Panc1 (cell line): Measurements from ENCODE around the gene SPIB. TPM values are rescaled to one million over a fixed set of nuclear protein-coding genes. Genes with fewer than 3 reads are reported as not detected.

Experiments
- ATAC-seq: fragments of 200-7000 bp; cut with Tn5 transposase; 2 replicates; pipeline ENCODE4 v1.9.1; 2020; ENCODE audit warnings: mild to moderate bottlenecking, moderate library complexity
- BruUV-seq: library from RNA; stranded (reverse); fragments of 400-500 nt; replicated peaks from 2 replicates; lab custom pipeline; 2021; lab: Mats Ljungman, UMichigan
- CTCF ChIA-PET: fragments of 300-600 bp; sonication (Branson Sonifier 250); formaldehyde crosslinking; loops from one replicate; lab custom pipeline; 2022; ENCODE audit warnings: antibody characterized with exemption; lab: Charles Lee
- POLR2A ChIA-PET: fragments of 300-600 bp; sonication (Branson Sonifier 250); formaldehyde crosslinking; loops from one replicate; lab custom pipeline; 2022; ENCODE audit warnings: antibody characterized with exemption; lab: Charles Lee
- DNase-seq: peaks from one replicate; pipeline ENCODE4 v3.0.0-alpha.2; 2010; ENCODE audit warnings: low read depth, low spot score
- H3K27ac ChIP-seq: 2 replicates; pipeline ENCODE4 v1.5.1; 2011; ENCODE audit warnings: mild to moderate bottlenecking, low read length, inconsistent platforms
- H3K27me3 ChIP-seq: fragments of 200-500 bp; sonication (Bioruptor generic); 2 replicates; pipeline ENCODE4 v1.6.0; 2014; ENCODE audit warnings: low read length, inconsistent platforms; ENCODE audit not compliant: control insufficient read depth, insufficient read depth
- H3K36me3 ChIP-seq: fragments of 200-500 bp; sonication (Bioruptor generic); 2 replicates; pipeline ENCODE4 v1.5.1; 2014; ENCODE audit warnings: inconsistent platforms, mild to moderate bottlenecking, low read length, moderate library complexity; ENCODE audit not compliant: control insufficient read depth, insufficient read depth
- H3K4me1 ChIP-seq: 2 replicates; pipeline ENCODE4 v1.5.1; 2011; ENCODE audit warnings: inconsistent platforms, mild to moderate bottlenecking, low read length, moderate library complexity; ENCODE audit not compliant: control insufficient read depth, insufficient read depth
- H3K4me3 ChIP-seq, 2 experiments: 2 replicates each; pipeline ENCODE4 v1.5.1; 2011 to 2012; ENCODE audit warnings: low read depth in 2 of 2, low read length in 2 of 2, mild to moderate bottlenecking in 2 of 2, inconsistent platforms in 1 of 2, moderate library complexity in 1 of 2
- H3K9me3 ChIP-seq: fragments of 200-500 bp; sonication (Bioruptor generic); 2 replicates; pipeline ENCODE4 v1.5.1; 2014; ENCODE audit warnings: low read depth, mild to moderate bottlenecking, inconsistent platforms, low read length, moderate library complexity; ENCODE audit not compliant: control insufficient read depth, insufficient read depth
- POLR2AphosphoS5 ChIP-seq: IDR thresholded peaks from 2 replicates; pipeline ENCODE4 v1.6.1; 2012; ENCODE audit warnings: mild to moderate bottlenecking, low read depth, low read length, moderate library complexity
- SIN3A ChIP-seq: IDR thresholded peaks from 2 replicates; pipeline ENCODE4 v1.6.1; 2012; ENCODE audit warnings: low read depth, mild to moderate bottlenecking, low read length, moderate library complexity, borderline replicate concordance; ENCODE audit not compliant: insufficient read depth
- TCF7L2 ChIP-seq: IDR thresholded peaks from 2 replicates; pipeline ENCODE4 v1.6.1; 2011; ENCODE audit warnings: mild to moderate bottlenecking, low read depth, low read length, inconsistent platforms
- in situ Hi-C: cut with HindIII; loops from 2 replicates; pipeline ENCODE4 v1.10.0; 2016; ENCODE audit warnings: low sequenced_read_pairs, low pct_unique_long_range_greater_than_20kb
- intact Hi-C: fragments of 100-400 bp; cut with micrococcal nuclease; formaldehyde crosslinking; loops from one replicate; pipeline ENCODE4 v1.10.0; 2022; ENCODE audit not compliant: unreplicated experiment
- total RNA-seq: library from RNA; stranded (reverse); gene quantifications from one replicate; pipeline ENCODE4 v1.2.1, GENCODE V29; 2021; ENCODE audit not compliant: unreplicated experiment
- TF ChIP-seq, protein P1 (sequence below), 2 experiments: IDR thresholded peaks; 2 replicates each; pipeline ENCODE4 v1.6.1; 2011 to 2012; ENCODE audit warnings: low read depth in 2 of 2, control low read depth in 1 of 2, low read length in 1 of 2, mild to moderate bottlenecking in 1 of 2, moderate library complexity in 1 of 2; ENCODE audit not compliant: insufficient read depth in 1 of 2
- TF ChIP-seq, protein P2 (sequence below): fragments of 450-650 bp; IDR thresholded peaks from 2 replicates; pipeline ENCODE4 v1.5.1; 2017; ENCODE audit warnings: mild to moderate bottlenecking

The SPIB gene
- total RNA-seq, 1 experiment from 2014 or later, result not detected

DNA sequence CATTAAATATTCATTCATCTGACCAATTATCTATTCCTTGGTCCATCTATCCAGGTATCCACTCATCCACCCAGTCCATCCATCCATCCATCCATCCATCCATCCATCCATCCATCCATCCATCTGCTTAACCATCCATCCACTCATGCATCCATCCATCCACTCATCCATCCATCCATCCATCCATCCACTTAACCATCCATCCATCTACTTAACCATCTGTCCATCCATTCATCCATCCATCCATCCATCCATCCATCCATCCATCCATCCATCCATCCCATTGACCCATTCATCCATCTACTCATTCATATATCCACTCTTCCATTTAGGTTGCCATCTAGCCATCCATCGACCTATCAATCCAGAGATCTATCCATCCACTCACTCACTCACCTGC lies 25.3 kb downstream of the SPIB start:
- DNase-seq (no peak), ATAC-seq (no peak)
- no peaks in the 10 kb centered on the region for H3K36me3 ChIP-seq
- in situ Hi-C loops, result no loop called here
- intact Hi-C loops, result no loop called here
- no peaks in the 10 kb centered on the region for H3K4me1 ChIP-seq
- no peak overlapping the region for H3K4me3 ChIP-seq
- TF ChIP-seq, protein P1, sequence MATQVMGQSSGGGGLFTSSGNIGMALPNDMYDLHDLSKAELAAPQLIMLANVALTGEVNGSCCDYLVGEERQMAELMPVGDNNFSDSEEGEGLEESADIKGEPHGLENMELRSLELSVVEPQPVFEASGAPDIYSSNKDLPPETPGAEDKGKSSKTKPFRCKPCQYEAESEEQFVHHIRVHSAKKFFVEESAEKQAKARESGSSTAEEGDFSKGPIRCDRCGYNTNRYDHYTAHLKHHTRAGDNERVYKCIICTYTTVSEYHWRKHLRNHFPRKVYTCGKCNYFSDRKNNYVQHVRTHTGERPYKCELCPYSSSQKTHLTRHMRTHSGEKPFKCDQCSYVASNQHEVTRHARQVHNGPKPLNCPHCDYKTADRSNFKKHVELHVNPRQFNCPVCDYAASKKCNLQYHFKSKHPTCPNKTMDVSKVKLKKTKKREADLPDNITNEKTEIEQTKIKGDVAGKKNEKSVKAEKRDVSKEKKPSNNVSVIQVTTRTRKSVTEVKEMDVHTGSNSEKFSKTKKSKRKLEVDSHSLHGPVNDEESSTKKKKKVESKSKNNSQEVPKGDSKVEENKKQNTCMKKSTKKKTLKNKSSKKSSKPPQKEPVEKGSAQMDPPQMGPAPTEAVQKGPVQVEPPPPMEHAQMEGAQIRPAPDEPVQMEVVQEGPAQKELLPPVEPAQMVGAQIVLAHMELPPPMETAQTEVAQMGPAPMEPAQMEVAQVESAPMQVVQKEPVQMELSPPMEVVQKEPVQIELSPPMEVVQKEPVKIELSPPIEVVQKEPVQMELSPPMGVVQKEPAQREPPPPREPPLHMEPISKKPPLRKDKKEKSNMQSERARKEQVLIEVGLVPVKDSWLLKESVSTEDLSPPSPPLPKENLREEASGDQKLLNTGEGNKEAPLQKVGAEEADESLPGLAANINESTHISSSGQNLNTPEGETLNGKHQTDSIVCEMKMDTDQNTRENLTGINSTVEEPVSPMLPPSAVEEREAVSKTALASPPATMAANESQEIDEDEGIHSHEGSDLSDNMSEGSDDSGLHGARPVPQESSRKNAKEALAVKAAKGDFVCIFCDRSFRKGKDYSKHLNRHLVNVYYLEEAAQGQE (IDR thresholded peaks at IDR 0.05; ENCODE audit: insufficient read depth in 1 of 2, low read depth in 2 of 2, low read length in 1 of 2), result no peak
- TF ChIP-seq, protein P2, sequence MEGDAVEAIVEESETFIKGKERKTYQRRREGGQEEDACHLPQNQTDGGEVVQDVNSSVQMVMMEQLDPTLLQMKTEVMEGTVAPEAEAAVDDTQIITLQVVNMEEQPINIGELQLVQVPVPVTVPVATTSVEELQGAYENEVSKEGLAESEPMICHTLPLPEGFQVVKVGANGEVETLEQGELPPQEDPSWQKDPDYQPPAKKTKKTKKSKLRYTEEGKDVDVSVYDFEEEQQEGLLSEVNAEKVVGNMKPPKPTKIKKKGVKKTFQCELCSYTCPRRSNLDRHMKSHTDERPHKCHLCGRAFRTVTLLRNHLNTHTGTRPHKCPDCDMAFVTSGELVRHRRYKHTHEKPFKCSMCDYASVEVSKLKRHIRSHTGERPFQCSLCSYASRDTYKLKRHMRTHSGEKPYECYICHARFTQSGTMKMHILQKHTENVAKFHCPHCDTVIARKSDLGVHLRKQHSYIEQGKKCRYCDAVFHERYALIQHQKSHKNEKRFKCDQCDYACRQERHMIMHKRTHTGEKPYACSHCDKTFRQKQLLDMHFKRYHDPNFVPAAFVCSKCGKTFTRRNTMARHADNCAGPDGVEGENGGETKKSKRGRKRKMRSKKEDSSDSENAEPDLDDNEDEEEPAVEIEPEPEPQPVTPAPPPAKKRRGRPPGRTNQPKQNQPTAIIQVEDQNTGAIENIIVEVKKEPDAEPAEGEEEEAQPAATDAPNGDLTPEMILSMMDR, result no peak
- TF ChIP-seq TCF7L2 (no peak), SIN3A (no peak), POLR2AphosphoS5 (no peak)
- H3K27ac ChIP-seq, result no peak overlapping the region
- ChIA-PET CTCF (no interaction called here), POLR2A (no interaction called here)
- no TSS peak for BruUV-seq
- H3K27me3 ChIP-seq, result no peaks in the 10 kb centered on the region
- no peaks in the 10 kb centered on the region for H3K9me3 ChIP-seq

DNA sequence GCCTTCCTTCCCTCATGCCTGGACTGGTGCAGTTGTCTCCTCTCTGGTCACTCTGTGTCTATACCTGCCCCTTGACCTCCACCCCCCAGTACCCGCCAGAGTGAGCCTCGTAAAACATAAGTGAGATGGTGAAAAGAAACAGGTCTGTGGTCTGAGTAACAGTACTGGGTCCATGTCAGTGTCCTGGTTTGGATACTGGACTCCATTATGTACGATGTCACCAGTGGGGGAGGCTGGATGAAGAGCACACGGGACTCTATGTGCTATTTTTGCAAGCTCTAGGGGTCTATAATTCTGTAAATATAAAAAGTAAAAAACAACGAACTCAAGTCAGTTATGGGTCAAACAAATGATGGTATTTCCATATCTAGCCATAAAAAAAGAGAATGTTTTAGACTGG lies 28.3 kb downstream of the SPIB start:
- ChIA-PET POLR2A (no interaction called here), CTCF (no interaction called here)
- TF ChIP-seq SIN3A, result no peak
- TF ChIP-seq POLR2AphosphoS5, result no peak
- TF ChIP-seq TCF7L2, result no peak
- TF ChIP-seq, protein P1 (IDR thresholded peaks at IDR 0.05; ENCODE audit: insufficient read depth in 1 of 2, low read depth in 2 of 2, low read length in 1 of 2), result no peak
- TF ChIP-seq, protein P2, result no peak
- no TSS peak for BruUV-seq
- Histone ChIP-seq H3K27ac (no peak overlapping the region), H3K36me3 (no peaks in the 10 kb centered on the region), H3K4me1 (no peaks in the 10 kb centered on the region), H3K9me3 (no peaks in the 10 kb centered on the region), H3K27me3 (no peaks in the 10 kb centered on the region), H3K4me3 (no peak overlapping the region)
- in situ Hi-C loops, result no loop called here
- DNase-seq (no peak), ATAC-seq (no peak)
- intact Hi-C loops, result no loop called here
